SK-N-MC (cell line): ENCODE measurements around the gene AGPAT3.

Source experiments
- EZH2 ChIP-seq: fragments of 200-600 bp; sonication (generic); IDR thresholded peaks from one replicate; pipeline ENCODE4 v1.6.1; 2017; ENCODE audit warnings: antibody characterized with exemption
- FOXP2 ChIP-seq: optimal IDR thresholded peaks from 2 replicates; pipeline ENCODE3; 2011; ENCODE audit warnings: mild to moderate bottlenecking, moderate library complexity; ENCODE audit not compliant: insufficient read depth; ENCODE audit errors: extremely low read length, control extremely low read depth
- POLR2AphosphoS5 ChIP-seq: IDR thresholded peaks from 2 replicates; pipeline ENCODE4 v1.6.1; 2012; ENCODE audit warnings: mild to moderate bottlenecking, low read depth, low read length, borderline replicate concordance

- TF ChIP-seq POLR2AphosphoS5 = no peak
- no peak for TF ChIP-seq EZH2
- TF ChIP-seq FOXP2 = no peak
Observed at GRCh38 chr21:43931489-43931888, 66.5 kb downstream of the AGPAT3 start.
